ENCODE measurements around the gene MRPL17. TPM values are rescaled to one million over a fixed set of nuclear protein-coding genes. Genes with fewer than 3 reads are reported as not detected.

MRPL17 gene
- total and polyA plus RNA-seq, 10 of the 15 experiments (the other 5 are each of a cell fraction or from before 2014, with no cell fraction given): 60.3 to 171 (median 94.8) TPM

- Histone ChIP-seq H3K9ac (ENCODE audit: control insufficient read depth, insufficient read depth, low read length) (no peak overlapping the region), H3K4me3 (no peak overlapping the region), H3K27ac (ENCODE audit: control insufficient read depth, insufficient read depth) (no peak overlapping the region), H3K79me2 (ENCODE audit: control insufficient read depth, insufficient read depth, low read length) (no peaks in the 10 kb centered on the region), H4K20me1 (ENCODE audit: control insufficient read depth, insufficient read depth) (no peaks in the 10 kb centered on the region), H3K36me3 (ENCODE audit: control insufficient read depth in 2 of 2, insufficient read depth in 2 of 2, low read length in 1 of 2) (no peaks in the 10 kb centered on the region), H3K9me3 (replicated peaks; ENCODE audit: control insufficient read depth, insufficient read depth, low read length) (no peaks in the 10 kb centered on the region), H3K4me1 (ENCODE audit: control insufficient read depth, insufficient read depth, low read length) (no peaks in the 10 kb centered on the region), H3K27me3 (replicated peaks in 1 of 2; ENCODE audit: control insufficient read depth in 2 of 2, insufficient read depth in 2 of 2, low read length in 1 of 2) (no peaks in the 10 kb centered on the region), H3K4me2 (ENCODE audit: control insufficient read depth, insufficient read depth) (no peak overlapping the region), H2AFZ (ENCODE audit: control insufficient read depth, low read depth, low read length) (no peak overlapping the region)
- ChIA-PET CTCF (no interaction called here), POLR2A (interaction anchor here (0.7 to 1.4 kb wide), 2 partner anchors 13 to 50 kb away, joined by 3 to 4 read pairs; partner anchors contain the start of gene MRPL17), SMC1A (ENCODE audit: uncharacterized antibody, unreplicated experiment) (interaction anchor here (1.5 kb wide), 1 partner anchor 15 kb away, joined by 4 read pairs; no protein-coding TSS in a partner anchor), RAD21 (ENCODE audit: unreplicated experiment) (no interaction called here)
- FAIRE-seq: no peak
- WGBS (ENCODE audit: insufficient coverage, insufficient replicate concordance, low lambda C conversion rate, missing lambda C conversion rate): 59% methylated on average over 16 of the region's 16 CpGs
- in situ Hi-C loops (cut with MboI): no loop called here
- ATAC-seq: no peak
- no peak for DNase-seq (ENCODE audit: low read depth, low spot score)
- intact Hi-C loops (cut with micrococcal nuclease; ENCODE audit: unreplicated experiment): no loop called here
- BruUV-seq (replicated peaks): no TSS peak
- TF ChIP-seq RFX5 (IDR thresholded peaks at IDR 0.05; ENCODE audit: low read depth, low read length): no peak
- no peak for TF ChIP-seq NRF1 (conservative IDR thresholded peaks at IDR 0.05; ENCODE audit: low read depth, low read length)
- TF ChIP-seq WRNIP1 (IDR thresholded peaks at IDR 0.05; ENCODE audit: borderline replicate concordance, low read depth, low read length): no peak
- no peak for TF ChIP-seq STAT3 (IDR thresholded peaks at IDR 0.05; ENCODE audit: low read depth, low read length)
- TF ChIP-seq MLLT1 (IDR thresholded peaks at IDR 0.05): no peak
- TF ChIP-seq JUND (IDR thresholded peaks at IDR 0.05; ENCODE audit: low read depth, low read length): no peak
- TF ChIP-seq SMAD5 (IDR thresholded peaks at IDR 0.05; ENCODE audit: low read depth): no peak
- no peak for TF ChIP-seq ZNF687 (IDR thresholded peaks at IDR 0.05)
- no peak for TF ChIP-seq ETV6 (conservative IDR thresholded peaks at IDR 0.05 in 1 of 2, IDR thresholded peaks at IDR 0.05 in 1 of 2; ENCODE audit: borderline replicate concordance in 1 of 2, low read depth in 1 of 2)
- no peak for TF ChIP-seq KLF5 (IDR thresholded peaks at IDR 0.05; ENCODE audit: partially characterized antibody)
- no peak for TF ChIP-seq NFYA (IDR thresholded peaks at IDR 0.05; ENCODE audit: borderline replicate concordance, low read depth, low read length)
- TF ChIP-seq ZBTB33 (IDR thresholded peaks at IDR 0.05): no peak
- TF ChIP-seq SUZ12 (IDR thresholded peaks at IDR 0.05; ENCODE audit: unreplicated experiment): no peak
- TF ChIP-seq DPF2 (IDR thresholded peaks at IDR 0.05): no peak
- TF ChIP-seq GATAD2B (conservative IDR thresholded peaks at IDR 0.05; ENCODE audit: low read depth): no peak
Measured at GRCh38 chr11:6633422-6634408, 49.4 kb downstream of the MRPL17 start.

Measured in GM12878 (cell line).